SK-N-DZ (cell line): ENCODE measurements around the gene TMCC2.

Experiments used
- DNase-seq: peaks from one replicate; pipeline ENCODE4 v3.0.0-alpha.2; 2015; ENCODE audit warnings: low spot score

The TMCC2 gene

GRCh38 chr1:205240569-205240968, 12.8 kb downstream of the TMCC2 start:
- DNase-seq = no peak

- no peak for DNase-seq
Observed at GRCh38 chr1:205241366-205242030, 13.8 kb downstream of the TMCC2 start.

- DNase-seq = no peak
Observed at GRCh38 chr1:205243350-205244191, 15.8 kb downstream of the TMCC2 start.

DNA sequence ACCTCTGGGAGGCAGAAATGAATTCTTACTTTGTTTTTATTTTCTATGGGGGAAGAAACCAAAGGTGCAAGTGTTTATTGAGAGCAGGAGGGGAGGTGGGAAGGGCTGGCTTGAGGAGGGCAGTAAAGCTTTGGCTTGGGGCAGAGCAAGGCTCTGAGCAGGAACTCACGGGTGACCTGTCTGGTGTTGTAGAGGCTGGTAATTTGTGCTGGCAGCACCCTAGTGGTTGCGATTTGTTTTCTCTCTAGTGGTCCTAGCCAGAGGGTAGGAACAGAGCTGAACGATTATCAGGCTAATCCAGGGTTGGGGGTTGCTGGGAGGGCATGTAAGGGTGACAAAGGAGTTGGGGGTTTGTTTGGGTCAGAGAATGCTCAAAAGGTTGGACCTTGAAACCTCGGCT, 16.6 kb downstream of the TMCC2 start:
- no peak for DNase-seq

DNA sequence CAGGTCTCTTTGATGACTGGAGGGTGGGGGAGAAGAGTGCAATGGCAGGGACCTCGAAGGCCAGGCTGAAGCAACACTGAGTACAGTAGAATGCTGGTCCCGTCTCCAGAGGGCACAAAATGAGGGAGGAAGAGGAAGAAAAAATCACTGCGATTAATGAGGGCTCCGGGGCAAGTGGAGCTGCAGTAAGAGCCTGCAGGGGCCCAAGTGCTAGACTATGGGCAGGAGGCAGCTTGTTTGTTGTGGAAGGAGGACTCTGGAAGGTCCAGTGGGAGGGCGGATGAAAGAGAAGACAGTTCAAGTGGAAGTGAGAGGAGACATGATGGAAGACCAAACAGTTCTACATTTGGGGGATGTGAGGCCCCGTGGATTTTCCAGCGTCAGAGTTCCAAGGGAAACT, 17.4 kb downstream of the TMCC2 start:
- DNase-seq = no peak

DNA sequence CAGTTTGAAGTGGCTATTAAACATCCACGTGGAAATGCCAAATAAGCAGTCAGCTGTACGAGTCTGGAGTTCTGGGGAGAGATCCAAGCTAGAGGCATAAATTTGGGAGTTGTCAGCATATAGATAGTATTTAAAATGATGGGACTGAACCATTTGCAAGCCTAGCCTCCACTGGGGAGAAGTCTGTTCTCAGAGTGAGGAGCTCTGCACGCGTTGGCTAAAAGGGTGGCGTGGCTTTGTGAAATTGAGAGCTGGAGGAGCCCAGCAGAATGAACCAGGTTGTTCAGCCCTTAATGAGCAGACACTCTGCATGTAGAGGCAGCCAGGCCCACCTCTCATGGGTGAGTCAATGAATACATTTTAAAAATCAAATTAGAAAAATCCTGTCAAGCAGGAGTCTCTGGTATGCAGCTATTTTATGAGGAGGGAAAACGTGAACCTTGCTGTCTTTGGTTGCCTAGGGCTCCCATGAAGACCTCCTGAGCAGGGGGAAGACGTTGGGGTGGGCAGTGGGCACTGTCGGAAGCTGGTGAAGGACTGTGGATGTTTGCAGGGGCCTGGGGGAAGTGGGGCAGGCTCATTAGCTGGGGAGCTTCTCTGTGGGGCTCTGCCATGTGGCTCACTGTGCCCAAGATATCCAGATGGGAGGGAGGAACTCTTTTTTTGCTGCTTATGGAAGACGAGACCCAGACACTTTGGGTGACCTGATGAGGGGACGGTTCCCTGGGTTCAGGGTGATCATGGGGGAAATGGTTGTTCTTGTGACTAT, 18.8 kb downstream of the TMCC2 start:
- DNase-seq = no peak

GRCh38 chr1:205247130-205247921, 19.6 kb downstream of the TMCC2 start:
- DNase-seq = no peak

GRCh38 chr1:205248793-205249601, 21.3 kb downstream of the TMCC2 start:
- peak; percentile 37 for DNase-seq

DNA sequence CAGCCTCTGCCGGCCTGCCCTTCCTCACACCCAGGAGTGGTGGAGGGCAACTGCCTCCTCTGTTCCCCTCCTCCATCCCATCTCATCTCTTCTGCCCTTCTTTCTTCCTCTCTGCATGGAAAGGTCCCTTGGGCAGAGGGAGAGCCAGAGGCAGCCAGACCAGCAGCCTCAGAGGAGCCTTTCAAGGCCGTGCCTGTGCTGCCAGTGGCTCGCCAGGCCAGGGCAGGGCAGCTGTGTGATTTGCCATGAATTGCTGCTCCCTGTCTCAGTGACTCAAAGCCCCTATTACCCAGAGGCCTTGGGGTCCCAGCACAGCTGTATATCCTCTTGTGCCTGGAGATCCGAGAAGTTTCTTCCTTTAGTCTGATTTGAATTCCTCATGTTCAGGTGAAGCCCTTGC, 21.9 kb downstream of the TMCC2 start:
- DNase-seq = no peak

DNA sequence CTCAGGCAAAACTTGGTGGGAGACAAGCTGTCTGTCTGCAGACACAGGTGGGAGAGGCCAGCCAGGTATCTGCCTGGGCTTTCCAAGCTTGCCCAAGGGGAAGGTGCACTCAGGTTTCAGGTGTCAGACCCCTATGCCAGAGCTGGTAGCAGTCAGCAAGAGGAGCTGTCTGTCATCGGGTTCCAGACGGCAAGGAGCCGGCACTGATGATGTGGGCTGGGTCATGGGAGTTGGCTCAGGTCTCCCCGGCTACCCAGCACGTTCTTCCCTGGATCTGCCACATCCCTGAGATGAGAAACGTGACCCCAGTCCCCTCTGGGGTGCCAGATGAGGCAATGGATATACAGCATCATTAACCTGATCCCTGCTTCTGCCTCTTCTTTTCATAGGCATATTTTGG, 23.0 kb downstream of the TMCC2 start:
- DNase-seq = no peak

GRCh38 chr1:205251576-205251975, 23.8 kb downstream of the TMCC2 start:
- no peak for DNase-seq

DNA sequence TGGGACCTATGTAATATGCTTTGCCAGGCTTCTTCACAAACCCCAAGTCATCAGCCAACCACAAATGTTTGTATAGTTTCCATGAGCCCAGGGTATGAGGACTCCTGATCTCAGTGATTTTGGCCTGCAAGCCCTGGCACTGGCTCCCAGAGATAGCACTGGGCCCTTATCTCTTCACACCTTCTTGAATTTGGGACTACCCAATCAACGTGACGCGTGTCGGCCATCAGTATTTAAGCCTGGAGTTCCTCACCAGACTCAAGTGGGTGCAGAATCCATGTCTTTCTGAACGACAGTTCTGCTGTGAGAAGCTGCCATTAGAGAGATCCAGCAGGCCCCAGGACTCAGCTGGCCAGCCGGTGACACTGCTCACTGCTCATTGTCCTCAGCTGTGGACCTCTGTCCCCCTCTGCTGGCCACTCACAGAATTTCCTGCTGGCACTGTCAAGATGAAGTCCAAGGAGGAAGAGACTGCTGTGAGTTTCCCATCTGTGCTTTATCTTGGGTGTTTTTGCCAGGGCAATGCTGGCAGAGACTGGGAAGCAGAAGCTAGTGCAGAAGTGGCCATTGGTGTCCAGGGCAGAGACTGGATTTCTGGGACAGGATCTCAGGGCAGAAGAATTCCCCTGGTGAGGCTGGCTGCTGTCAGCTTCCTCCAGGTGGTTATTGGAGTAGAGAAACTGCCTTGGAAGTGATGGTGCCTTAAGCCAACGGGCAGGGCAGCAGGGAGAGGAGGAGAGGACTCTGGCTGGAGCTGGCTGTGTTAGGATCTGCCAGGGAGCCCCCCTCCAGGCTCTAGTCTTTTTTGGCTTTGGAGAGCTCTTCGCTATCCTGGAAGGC, 28.4 kb downstream of the TMCC2 start:
- DNase-seq = peak; percentile 79

- DNase-seq = no peak
Observed at GRCh38 chr1:205256951-205257625, 29.3 kb downstream of the TMCC2 start.

GRCh38 chr1:205257735-205258134, 30.0 kb downstream of the TMCC2 start:
- no peak for DNase-seq

- no peak for DNase-seq
Observed at GRCh38 chr1:205258261-205258691, 30.5 kb downstream of the TMCC2 start.

DNA sequence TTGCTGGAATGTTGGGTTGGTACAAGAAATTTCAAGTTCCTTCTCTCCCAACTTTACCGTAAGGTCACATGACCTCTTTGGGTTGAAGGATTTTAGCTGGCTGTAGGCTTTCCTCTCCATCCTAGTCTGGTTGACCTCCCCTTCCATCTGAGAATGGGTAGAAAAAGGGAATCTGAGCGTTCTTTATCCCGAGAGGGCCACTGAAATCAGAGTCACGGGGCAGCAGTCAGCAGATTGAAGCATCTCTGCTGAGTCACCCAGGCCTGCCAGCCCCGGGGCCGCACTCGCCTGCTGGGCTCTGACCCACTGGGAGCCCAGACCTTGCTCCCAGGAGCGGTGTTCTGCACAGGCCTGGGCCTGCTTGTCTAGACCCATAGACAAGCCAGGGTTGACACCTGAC, 31.0 kb downstream of the TMCC2 start:
- no peak for DNase-seq

DNA sequence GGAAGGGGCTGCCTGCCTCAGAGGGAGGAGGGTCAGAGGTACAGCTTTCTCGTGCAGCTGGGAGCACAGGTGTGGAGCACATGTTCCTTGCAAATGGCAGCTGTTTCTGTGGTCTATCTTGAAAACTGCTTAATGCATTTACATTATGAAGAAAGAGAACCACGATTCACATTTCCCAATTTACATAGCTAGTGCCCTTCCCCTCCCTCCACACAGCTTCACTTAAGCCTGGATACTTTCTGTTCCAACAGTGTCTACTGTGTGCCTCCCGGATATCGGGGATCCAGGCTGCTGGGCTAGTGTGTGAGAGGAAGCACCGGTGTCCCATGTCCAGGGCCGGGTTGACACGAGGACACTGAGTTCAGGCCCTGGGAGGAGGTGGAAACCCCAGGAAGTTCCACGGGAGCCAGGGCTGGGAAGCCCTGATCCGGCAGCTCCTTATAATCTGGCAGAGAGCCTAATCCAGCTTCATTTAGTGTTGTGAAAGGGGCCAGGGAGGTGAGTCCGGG, 31.6 kb downstream of the TMCC2 start:
- DNase-seq = no peak

DNA sequence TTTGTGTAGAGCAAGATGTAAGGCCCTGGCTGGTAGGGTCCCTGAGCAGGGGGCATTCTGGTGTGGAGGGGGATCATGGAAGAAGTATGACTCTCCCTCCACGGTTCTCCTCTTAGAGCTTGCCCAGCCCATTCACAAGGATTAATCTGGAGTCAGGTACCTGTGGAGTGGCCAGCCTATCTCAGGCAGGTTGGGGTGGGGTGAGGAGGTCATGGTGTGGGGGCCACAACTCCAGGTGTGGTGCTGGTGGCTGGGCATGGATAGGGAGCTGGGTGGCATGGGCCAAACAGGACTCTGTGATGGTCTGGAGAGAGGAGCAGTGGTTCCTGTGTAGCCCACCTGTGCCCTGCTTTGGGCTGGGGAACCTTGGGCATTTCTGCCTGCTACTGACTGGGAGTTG, 32.3 kb downstream of the TMCC2 start:
- no peak for DNase-seq
